HepG2 (cell line): ENCODE measurements around the gene MIA2. TPM values are rescaled to one million over a fixed set of nuclear protein-coding genes. Genes with fewer than 3 reads are reported as not detected.

Experiments used
- ELF1 ChIP-seq: sonication (generic); formaldehyde crosslinking; IDR thresholded peaks from 2 replicates; pipeline ENCODE4 v1.4.0; 2020; ENCODE audit warnings: missing genetic modification reagents
- ESRRA ChIP-seq: sonication (generic); formaldehyde crosslinking; IDR thresholded peaks from 2 replicates; pipeline ENCODE4 v1.5.1; 2020; ENCODE audit warnings: mild to moderate bottlenecking, low read depth, missing genetic modification reagents
- HDAC6 ChIP-seq: fragments of 200-600 bp; sonication (generic); IDR thresholded peaks from 2 replicates; pipeline ENCODE4 v1.7.0; 2017; ENCODE audit warnings: mild to moderate bottlenecking, antibody characterized with exemption, low read length, low read depth
- ISX ChIP-seq: sonication (generic); formaldehyde crosslinking; conservative IDR thresholded peaks from 2 replicates; pipeline ENCODE4 v1.5.0; 2020; ENCODE audit warnings: missing genetic modification reagents
- MAFG ChIP-seq: sonication (generic); formaldehyde crosslinking; IDR thresholded peaks from 2 replicates; pipeline ENCODE4 v1.5.1; 2020; ENCODE audit warnings: mild to moderate bottlenecking, missing genetic modification reagents
- MAFK ChIP-seq, 2 experiments: IDR thresholded peaks in 1 of 2; conservative IDR thresholded peaks in 1 of 2; 2 replicates each; pipeline ENCODE4 v1.6.1; 2011; ENCODE audit warnings: improper control_type of control experiment in 2 of 2, low read length in 2 of 2
- MED8 ChIP-seq: sonication (generic); formaldehyde crosslinking; IDR thresholded peaks from 2 replicates; pipeline ENCODE4 v1.8.1; 2023; ENCODE audit warnings: mild to moderate bottlenecking, missing genetic modification reagents; ENCODE audit not compliant: insufficient replicate concordance
- SP140L ChIP-seq: sonication (generic); formaldehyde crosslinking; IDR thresholded peaks from 2 replicates; pipeline ENCODE4 v1.4.0; 2020; ENCODE audit warnings: missing genetic modification reagents, borderline replicate concordance
- YEATS4 ChIP-seq: sonication (generic); formaldehyde crosslinking; IDR thresholded peaks from 2 replicates; pipeline ENCODE4 v1.4.0; 2020; ENCODE audit warnings: missing genetic modification reagents, borderline replicate concordance
- ZFP1 ChIP-seq: IDR thresholded peaks from 2 replicates; pipeline ENCODE4 v1.6.1; 2016
- ZNF253 ChIP-seq: sonication (generic); formaldehyde crosslinking; IDR thresholded peaks from 2 replicates; pipeline ENCODE4 v1.8.0; 2022; ENCODE audit warnings: mild to moderate bottlenecking, missing genetic modification reagents, borderline replicate concordance
- ZNF335 ChIP-seq: sonication (generic); formaldehyde crosslinking; IDR thresholded peaks from 2 replicates; pipeline ENCODE4 v1.4.0; 2020; ENCODE audit warnings: missing genetic modification reagents
- ZNF33B ChIP-seq: sonication (generic); formaldehyde crosslinking; IDR thresholded peaks from 2 replicates; pipeline ENCODE4 v1.5.1; 2020; ENCODE audit warnings: mild to moderate bottlenecking, missing genetic modification reagents
- polyA plus RNA-seq, 8 experiments: library from polyadenylated mRNA; depleted of rRNA in 3 of 8; stranded (reverse) in 7 of 8; unstranded in 1 of 8; fragments of >200 nt; fragmentation: Illumina TruSeq in 4 of 8; extraction: Trizol in 4 of 8; gene quantifications; 2 replicates each; pipeline versions ENCODE4 v1.2.1 to v1.2.3, GENCODE V29; 2011 to 2016; ENCODE audit warnings: low read depth in 4 of 8, missing spikeins in 1 of 8, mixed read lengths in 1 of 8; ENCODE audit not compliant: insufficient read depth in 1 of 8
- total RNA-seq, 5 experiments: library from RNA; depleted of rRNA; stranded (reverse); fragments of >200 nt; fragmentation: Illumina TruSeq; extraction: Trizol; gene quantifications; 2 replicates each; pipeline ENCODE4 v1.2.3, GENCODE V29; 2016; ENCODE audit warnings: low read depth in 1 of 5
- TF ChIP-seq, protein P1 (sequence below): IDR thresholded peaks from 2 replicates; pipeline ENCODE4 v1.6.1; 2016; ENCODE audit warnings: low read depth
- TF ChIP-seq, protein P2 (sequence below): sonication (generic); formaldehyde crosslinking; IDR thresholded peaks from 2 replicates; pipeline ENCODE4 v1.4.0; 2020; ENCODE audit warnings: mild to moderate bottlenecking, missing genetic modification reagents
- TF ChIP-seq, protein P3 (sequence below): sonication (generic); formaldehyde crosslinking; conservative IDR thresholded peaks from 2 replicates; pipeline ENCODE4 v1.4.0; 2020; ENCODE audit warnings: missing genetic modification reagents
- TF ChIP-seq, protein P4 (sequence below): sonication (generic); formaldehyde crosslinking; IDR thresholded peaks from 2 replicates; pipeline ENCODE4 v1.4.0; 2020; ENCODE audit warnings: mild to moderate bottlenecking, missing genetic modification reagents
- TF ChIP-seq, protein P5 (sequence below): sonication (generic); formaldehyde crosslinking; IDR thresholded peaks from 2 replicates; pipeline ENCODE4 v1.4.0; 2020; ENCODE audit warnings: low read depth, mild to moderate bottlenecking, missing genetic modification reagents

MIA2 gene
- total and polyA plus RNA-seq, 2 of the 13 experiments (the other 11 are each of a cell fraction or from before 2014, with no cell fraction given): 134 to 158 TPM

DNA sequence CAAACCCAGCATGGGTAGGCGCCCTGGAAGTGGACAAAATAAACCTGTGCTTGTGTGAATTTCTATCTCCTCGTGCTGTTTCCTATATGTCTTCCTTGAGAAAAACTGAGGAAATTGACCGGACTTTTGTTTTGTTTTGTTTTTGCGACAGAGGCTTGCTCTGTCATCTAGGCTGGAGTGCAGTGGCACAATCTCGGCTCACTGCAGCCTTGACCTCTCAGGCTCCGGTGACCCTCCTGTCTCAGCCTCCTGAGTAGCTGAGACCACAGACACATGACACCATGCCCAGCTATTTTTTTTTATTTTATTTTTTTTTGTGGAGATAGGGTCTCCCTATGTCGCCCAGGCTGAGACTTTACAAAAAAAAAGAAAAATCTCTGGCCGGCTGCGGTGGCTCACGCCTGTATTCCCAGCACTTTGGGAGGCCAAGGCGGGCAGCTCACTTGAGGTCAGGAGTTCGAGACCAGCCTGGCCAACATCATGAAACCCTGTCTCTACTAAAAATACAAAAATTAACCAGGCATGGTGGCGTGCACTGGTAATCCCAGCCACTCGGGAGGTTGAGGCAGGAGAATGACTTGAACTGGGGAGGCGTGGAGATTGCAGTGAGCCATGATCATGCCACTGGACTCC, 22.5 kb upstream of the MIA2 start (continued):
- TF ChIP-seq, protein P1, sequence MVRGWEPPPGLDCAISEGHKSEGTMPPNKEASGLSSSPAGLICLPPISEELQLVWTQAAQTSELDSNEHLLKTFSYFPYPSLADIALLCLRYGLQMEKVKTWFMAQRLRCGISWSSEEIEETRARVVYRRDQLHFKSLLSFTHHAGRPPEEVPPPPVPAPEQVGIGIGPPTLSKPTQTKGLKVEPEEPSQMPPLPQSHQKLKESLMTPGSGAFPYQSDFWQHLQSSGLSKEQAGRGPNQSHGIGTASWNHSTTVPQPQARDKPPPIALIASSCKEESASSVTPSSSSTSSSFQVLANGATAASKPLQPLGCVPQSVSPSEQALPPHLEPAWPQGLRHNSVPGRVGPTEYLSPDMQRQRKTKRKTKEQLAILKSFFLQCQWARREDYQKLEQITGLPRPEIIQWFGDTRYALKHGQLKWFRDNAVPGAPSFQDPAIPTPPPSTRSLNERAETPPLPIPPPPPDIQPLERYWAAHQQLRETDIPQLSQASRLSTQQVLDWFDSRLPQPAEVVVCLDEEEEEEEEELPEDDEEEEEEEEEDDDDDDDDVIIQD: no peak
- no peak for TF ChIP-seq ESRRA
- TF ChIP-seq ISX (CRISPR knock-in tag): no peak
- TF ChIP-seq ZNF33B (CRISPR knock-in tag): no peak
- TF ChIP-seq HDAC6: no peak
- TF ChIP-seq YEATS4 (CRISPR knock-in tag): no peak
- TF ChIP-seq ZFP1 (CRISPR knock-in tag): no peak
- TF ChIP-seq, protein P2, sequence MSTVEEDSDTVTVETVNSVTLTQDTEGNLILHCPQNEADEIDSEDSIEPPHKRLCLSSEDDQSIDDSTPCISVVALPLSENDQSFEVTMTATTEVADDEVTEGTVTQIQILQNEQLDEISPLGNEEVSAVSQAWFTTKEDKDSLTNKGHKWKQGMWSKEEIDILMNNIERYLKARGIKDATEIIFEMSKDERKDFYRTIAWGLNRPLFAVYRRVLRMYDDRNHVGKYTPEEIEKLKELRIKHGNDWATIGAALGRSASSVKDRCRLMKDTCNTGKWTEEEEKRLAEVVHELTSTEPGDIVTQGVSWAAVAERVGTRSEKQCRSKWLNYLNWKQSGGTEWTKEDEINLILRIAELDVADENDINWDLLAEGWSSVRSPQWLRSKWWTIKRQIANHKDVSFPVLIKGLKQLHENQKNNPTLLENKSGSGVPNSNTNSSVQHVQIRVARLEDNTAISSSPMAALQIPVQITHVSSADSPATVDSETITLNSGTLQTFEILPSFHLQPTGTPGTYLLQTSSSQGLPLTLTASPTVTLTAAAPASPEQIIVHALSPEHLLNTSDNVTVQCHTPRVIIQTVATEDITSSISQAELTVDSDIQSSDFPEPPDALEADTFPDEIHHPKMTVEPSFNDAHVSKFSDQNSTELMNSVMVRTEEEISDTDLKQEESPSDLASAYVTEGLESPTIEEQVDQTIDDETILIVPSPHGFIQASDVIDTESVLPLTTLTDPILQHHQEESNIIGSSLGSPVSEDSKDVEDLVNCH (CRISPR knock-in tag): no peak
- TF ChIP-seq MED8 (CRISPR knock-in tag): no peak
- TF ChIP-seq ELF1: no peak
- no peak for TF ChIP-seq SP140L (CRISPR knock-in tag)
- TF ChIP-seq, protein P3, sequence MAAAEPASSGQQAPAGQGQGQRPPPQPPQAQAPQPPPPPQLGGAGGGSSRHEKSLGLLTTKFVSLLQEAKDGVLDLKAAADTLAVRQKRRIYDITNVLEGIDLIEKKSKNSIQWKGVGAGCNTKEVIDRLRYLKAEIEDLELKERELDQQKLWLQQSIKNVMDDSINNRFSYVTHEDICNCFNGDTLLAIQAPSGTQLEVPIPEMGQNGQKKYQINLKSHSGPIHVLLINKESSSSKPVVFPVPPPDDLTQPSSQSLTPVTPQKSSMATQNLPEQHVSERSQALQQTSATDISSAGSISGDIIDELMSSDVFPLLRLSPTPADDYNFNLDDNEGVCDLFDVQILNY (CRISPR knock-in tag): no peak
- no peak for TF ChIP-seq MAFG (CRISPR knock-in tag)
- TF ChIP-seq, protein P4, sequence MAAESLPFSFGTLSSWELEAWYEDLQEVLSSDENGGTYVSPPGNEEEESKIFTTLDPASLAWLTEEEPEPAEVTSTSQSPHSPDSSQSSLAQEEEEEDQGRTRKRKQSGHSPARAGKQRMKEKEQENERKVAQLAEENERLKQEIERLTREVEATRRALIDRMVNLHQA (CRISPR knock-in tag): no peak
- TF ChIP-seq ZNF253 (CRISPR knock-in tag): no peak
- TF ChIP-seq, protein P5, sequence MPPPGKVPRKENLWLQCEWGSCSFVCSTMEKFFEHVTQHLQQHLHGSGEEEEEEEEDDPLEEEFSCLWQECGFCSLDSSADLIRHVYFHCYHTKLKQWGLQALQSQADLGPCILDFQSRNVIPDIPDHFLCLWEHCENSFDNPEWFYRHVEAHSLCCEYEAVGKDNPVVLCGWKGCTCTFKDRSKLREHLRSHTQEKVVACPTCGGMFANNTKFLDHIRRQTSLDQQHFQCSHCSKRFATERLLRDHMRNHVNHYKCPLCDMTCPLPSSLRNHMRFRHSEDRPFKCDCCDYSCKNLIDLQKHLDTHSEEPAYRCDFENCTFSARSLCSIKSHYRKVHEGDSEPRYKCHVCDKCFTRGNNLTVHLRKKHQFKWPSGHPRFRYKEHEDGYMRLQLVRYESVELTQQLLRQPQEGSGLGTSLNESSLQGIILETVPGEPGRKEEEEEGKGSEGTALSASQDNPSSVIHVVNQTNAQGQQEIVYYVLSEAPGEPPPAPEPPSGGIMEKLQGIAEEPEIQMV: no peak
- no peak for TF ChIP-seq ZNF335 (CRISPR knock-in tag)
- TF ChIP-seq MAFK (conservative IDR thresholded peaks at IDR 0.05 in 1 of 2, IDR thresholded peaks at IDR 0.05 in 1 of 2; ENCODE audit: low read length in 2 of 2): no peak
